ENCODE results near the gene PARD3B. TPM values are rescaled to one million over a fixed set of nuclear protein-coding genes. Genes with fewer than 3 reads are reported as not detected.

Gene PARD3B
- total RNA-seq, 4 donors from 2014 or later = 6.5 to 17.3 (median 12.7) TPM

DNA sequence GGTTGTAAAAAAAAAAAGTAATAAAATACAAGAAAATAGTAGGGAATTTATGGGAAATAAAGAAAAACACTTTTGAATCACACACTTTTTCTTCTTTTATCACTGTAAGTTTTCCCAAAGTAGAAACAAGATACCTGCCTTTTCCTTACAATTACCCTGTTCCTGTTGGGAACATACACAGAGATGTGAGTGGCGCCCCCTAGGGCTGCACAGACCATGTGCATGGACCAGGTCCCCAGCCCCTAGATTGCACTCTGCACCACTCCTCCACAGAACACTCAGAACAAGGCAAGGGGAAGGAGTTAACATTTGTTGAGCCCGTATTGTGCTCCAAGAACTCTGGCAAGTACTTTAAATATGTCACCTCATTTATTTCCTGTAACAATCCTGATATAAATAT lies 1018.4 kb downstream of the PARD3B start:
- TF ChIP-seq POLR2A (IDR thresholded peaks at IDR 0.05) = no peak
- TF ChIP-seq, protein P1, sequence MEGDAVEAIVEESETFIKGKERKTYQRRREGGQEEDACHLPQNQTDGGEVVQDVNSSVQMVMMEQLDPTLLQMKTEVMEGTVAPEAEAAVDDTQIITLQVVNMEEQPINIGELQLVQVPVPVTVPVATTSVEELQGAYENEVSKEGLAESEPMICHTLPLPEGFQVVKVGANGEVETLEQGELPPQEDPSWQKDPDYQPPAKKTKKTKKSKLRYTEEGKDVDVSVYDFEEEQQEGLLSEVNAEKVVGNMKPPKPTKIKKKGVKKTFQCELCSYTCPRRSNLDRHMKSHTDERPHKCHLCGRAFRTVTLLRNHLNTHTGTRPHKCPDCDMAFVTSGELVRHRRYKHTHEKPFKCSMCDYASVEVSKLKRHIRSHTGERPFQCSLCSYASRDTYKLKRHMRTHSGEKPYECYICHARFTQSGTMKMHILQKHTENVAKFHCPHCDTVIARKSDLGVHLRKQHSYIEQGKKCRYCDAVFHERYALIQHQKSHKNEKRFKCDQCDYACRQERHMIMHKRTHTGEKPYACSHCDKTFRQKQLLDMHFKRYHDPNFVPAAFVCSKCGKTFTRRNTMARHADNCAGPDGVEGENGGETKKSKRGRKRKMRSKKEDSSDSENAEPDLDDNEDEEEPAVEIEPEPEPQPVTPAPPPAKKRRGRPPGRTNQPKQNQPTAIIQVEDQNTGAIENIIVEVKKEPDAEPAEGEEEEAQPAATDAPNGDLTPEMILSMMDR (IDR thresholded peaks at IDR 0.05) = no peak
- intact Hi-C loops (cut with DNase I; ENCODE audit: low total_unique reads) = no loop called here
- 75 to 77% methylated on average over 2 of the region's 2 CpGs for WGBS, 2 donors

DNA sequence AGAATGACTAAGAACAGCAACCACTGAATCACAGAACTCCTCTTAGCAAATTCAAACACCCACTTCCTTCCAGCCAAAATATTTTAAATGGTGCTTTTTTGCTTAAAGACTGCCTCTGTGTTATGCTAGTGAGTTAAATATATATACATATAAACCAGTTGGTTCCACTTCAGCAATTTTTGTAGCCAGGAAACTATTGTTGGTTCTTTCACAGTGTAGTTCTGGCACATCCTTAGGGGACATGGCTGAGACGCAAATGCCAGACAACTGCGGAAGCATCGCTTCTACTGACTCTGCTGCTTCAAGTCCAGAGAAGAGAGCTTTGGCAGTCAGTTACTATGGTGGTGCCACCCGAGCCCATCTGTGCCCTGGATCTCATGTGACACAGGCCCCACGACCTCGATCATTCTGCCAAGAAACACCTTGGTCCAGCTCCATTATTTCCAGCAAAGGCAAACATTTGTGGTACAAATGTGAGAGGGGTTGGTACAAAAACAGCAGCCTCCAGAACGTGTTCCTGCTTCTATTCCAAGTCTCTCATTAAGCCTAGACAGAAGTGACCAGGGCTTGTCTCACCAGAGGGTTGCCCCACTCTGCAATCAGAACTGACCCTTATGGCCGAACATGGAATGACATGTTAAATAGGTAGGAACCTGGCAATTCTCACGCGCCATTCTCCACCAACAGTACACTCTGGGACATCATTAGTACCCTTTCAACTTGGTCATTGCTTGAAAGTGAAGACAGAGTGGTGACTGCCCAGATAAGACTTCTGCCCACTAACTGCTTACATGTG lies 1019.3 kb downstream of the PARD3B start:
- WGBS, 2 donors = 81 to 82% methylated on average over 10 of the region's 10 CpGs
- intact Hi-C loops (cut with DNase I; ENCODE audit: low total_unique reads) = no loop called here
- H3K4me3 ChIP-seq (ENCODE audit: low read depth, poor library complexity, severe bottlenecking) = no peak overlapping the region
- DNase-seq (ENCODE audit: low spot score in 2 of 2) = no peak
- no peak for TF ChIP-seq POLR2A (IDR thresholded peaks at IDR 0.05)
- TF ChIP-seq, protein P1 (IDR thresholded peaks at IDR 0.05) = no peak

More for the DNA sequence above, 1018.4 kb downstream of the PARD3B start:
- no peak for DNase-seq (ENCODE audit: low spot score in 2 of 2)
- no peak overlapping the region for H3K4me3 ChIP-seq (ENCODE audit: low read depth, poor library complexity, severe bottlenecking)

DNA sequence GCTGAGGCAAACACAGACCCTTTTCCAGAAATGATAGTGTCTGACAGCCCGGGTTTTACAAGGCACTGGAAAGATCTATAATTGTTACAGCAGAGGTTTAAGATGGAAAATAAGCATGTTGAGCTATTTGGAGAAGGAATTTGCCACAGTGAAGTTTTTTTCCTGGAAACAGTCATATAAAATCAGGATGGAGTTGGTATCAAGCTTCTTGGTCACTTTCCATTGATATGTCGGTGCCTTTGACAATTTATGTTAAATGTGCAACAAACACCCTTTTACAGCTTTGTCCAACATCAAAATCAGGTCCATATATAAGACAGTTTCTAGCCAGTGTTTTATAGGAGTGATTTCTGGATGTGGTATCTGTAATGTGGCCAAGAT lies 1019.9 kb downstream of the PARD3B start:
- no peak overlapping the region for H3K4me3 ChIP-seq (ENCODE audit: low read depth, poor library complexity, severe bottlenecking)
- intact Hi-C loops (cut with DNase I; ENCODE audit: low total_unique reads) = no loop called here
- WGBS, 2 donors = 68 to 74% methylated on average over 2 of the region's 2 CpGs
- no peak for DNase-seq (ENCODE audit: low spot score in 2 of 2)
- TF ChIP-seq, protein P1 (IDR thresholded peaks at IDR 0.05) = no peak
- TF ChIP-seq POLR2A (IDR thresholded peaks at IDR 0.05) = no peak

DNA sequence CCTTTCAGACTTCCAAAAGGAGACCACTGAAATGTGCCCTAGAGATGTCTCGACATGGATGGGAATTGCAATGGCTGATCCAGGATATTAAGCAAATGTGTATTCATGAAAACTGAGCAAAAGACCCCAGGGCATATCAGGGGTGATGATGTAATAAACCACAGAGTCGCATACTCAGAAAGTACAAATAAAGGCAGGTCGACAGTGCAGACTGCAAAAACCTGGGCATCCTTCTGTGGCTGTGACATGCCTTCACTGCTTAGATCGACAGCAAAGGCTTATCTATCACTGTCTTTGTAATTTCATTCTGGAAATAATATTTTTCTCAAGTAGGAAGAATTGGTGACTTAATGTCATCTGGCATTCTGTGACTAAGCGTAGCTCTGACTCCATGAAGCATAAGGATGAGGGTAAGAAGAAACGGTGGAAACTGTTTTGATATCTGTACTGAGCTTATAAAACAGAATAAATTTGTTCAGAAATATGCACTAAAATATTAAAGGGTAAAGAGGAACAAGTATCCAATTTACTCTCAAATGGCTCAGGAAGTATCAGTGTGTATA lies 1021.4 kb downstream of the PARD3B start:
- TF ChIP-seq, protein P1 (IDR thresholded peaks at IDR 0.05) = no peak
- no peak for TF ChIP-seq POLR2A (IDR thresholded peaks at IDR 0.05)
- intact Hi-C loops (cut with DNase I; ENCODE audit: low total_unique reads) = no loop called here
- H3K4me3 ChIP-seq (ENCODE audit: low read depth, poor library complexity, severe bottlenecking) = no peak overlapping the region
- DNase-seq (ENCODE audit: low spot score in 2 of 2) = no peak
- 67% methylated on average over 6 of the region's 6 CpGs for whole genome bisulfite sequencing, 2 donors

DNA sequence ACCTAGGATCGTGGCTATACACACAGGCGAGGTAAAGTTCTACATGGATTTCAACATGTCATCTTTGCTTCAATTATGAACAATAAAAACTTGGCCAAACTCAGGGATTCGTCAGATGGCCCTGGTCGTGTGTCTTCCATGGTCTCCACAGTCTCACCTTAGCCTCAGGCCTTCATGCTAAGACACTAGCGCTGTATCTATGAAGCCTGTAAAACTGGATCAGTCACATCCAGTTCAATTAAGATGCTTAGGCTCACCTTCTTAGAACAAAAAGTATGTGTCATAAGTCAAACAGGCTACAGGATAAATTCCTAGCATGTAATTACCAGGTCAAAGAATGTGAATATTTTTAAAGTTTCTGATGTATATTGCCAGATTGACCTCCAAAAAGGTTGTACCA lies 1023.3 kb downstream of the PARD3B start:
- no peak for DNase-seq (ENCODE audit: low spot score in 2 of 2)
- intact Hi-C loops (cut with DNase I; ENCODE audit: low total_unique reads) = no loop called here
- WGBS, 2 donors = 52 to 66% methylated on average over 5 of the region's 5 CpGs
- no peak overlapping the region for H3K4me3 ChIP-seq (ENCODE audit: low read depth, poor library complexity, severe bottlenecking)
- TF ChIP-seq, protein P1 (IDR thresholded peaks at IDR 0.05) = no peak
- TF ChIP-seq POLR2A (IDR thresholded peaks at IDR 0.05) = no peak

Measured in lower leg skin (tissue), 4 donors.